Sigmoid colon (tissue), 4 donors: Measurements from ENCODE around the gene ELMO1.

Experiments used
- EP300 ChIP-seq, 4 donors: sonication (generic); formaldehyde crosslinking; IDR thresholded peaks; one replicate each; pipeline ENCODE4 v1.6.1; 2017; ENCODE audit warnings: antibody characterized with exemption in 4 of 4
- POLR2AphosphoS5 ChIP-seq, 4 donors: sonication (generic); formaldehyde crosslinking; IDR thresholded peaks; one replicate each; pipeline ENCODE4 v1.6.1; 2017; ENCODE audit warnings: antibody characterized with exemption in 4 of 4

GRCh38 chr7:37193775-37194135, 254.9 kb downstream of the ELMO1 start:
- TF ChIP-seq POLR2AphosphoS5 (IDR thresholded peaks at IDR 0.05), result no peak
- TF ChIP-seq EP300 (IDR thresholded peaks at IDR 0.05), result no peak
